ENCODE results near the gene MYL7. TPM values are rescaled to one million over a fixed set of nuclear protein-coding genes. Genes with fewer than 3 reads are reported as not detected.

Gene MYL7
- total and polyA plus RNA-seq, 9 of the 15 experiments (the other 6 are each of a cell fraction or from before 2014, with no cell fraction given) = not detected

DNA sequence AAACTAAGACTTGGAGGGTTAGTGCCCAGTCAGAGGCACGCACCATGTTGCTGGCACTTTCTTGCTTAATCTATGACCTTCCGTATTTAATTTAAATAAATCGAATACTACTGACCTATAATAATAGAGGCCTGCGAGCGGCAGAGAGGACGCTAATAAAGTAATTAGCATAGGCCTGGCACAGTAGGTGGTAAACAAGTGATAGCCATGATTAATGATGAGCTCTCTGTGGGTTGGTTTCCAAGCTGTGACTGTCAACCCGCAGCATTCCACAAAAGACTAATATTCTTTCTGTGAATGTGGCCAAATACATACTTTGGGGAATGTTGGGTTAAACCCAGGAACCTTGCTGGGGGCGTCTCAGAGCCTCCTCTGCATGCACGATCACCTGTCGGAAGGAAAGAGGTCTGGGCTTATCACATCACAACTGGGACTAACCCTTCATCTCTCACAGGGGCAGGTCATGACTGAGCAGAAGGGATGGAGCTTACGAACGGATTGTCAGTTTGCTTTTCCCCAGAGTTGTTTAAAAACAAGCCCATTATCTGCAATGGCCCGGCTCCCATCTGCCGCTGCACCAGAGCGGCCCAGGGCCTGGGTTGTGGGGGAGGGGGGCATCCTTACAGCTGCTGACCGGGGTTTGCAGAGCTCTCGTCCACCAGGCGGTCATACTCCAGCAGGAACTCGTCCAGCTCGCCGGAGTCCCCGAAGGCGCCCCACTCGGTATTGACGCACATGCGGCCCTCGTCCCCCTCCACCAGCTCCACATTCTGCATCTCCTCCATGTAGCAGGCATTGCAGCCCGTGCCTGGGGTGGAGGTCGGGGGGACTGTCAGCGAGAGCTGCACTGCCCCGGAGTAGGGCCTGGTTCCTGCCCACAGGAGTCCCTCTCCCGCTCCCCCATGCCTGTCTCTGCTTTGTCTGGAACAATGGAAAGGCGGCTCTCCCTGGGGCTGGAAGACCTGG lies 6.2 kb upstream of the MYL7 start (continued):
- peak; percentile 38 for TF ChIP-seq CTCFL (IDR thresholded peaks at IDR 0.05; ENCODE audit: borderline replicate concordance, insufficient read depth, low read depth, low read length, poor library complexity, severe bottlenecking)
- peak; percentile 68 for TF ChIP-seq MTA2 (IDR thresholded peaks at IDR 0.05; ENCODE audit: low read depth)
- peak; percentile 95 for TF ChIP-seq HMGN3 (IDR thresholded peaks at IDR 0.05; ENCODE audit: borderline replicate concordance, extremely low read depth, insufficient read length, low read depth, low read length)
- no peak for TF ChIP-seq U2AF2 (optimal IDR thresholded peaks at IDR 0.05; ENCODE audit: low read depth, low read length)
- TF ChIP-seq U2AF1 (optimal IDR thresholded peaks at IDR 0.05; ENCODE audit: low read depth, low read length) = no peak
- TF ChIP-seq GATAD2B (IDR thresholded peaks at IDR 0.05; ENCODE audit: borderline replicate concordance) = peak; percentile 48
- TF ChIP-seq, protein P1, sequence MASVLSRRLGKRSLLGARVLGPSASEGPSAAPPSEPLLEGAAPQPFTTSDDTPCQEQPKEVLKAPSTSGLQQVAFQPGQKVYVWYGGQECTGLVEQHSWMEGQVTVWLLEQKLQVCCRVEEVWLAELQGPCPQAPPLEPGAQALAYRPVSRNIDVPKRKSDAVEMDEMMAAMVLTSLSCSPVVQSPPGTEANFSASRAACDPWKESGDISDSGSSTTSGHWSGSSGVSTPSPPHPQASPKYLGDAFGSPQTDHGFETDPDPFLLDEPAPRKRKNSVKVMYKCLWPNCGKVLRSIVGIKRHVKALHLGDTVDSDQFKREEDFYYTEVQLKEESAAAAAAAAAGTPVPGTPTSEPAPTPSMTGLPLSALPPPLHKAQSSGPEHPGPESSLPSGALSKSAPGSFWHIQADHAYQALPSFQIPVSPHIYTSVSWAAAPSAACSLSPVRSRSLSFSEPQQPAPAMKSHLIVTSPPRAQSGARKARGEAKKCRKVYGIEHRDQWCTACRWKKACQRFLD (CRISPR knock-in tag; IDR thresholded peaks at IDR 0.05) = peak; percentile 70; the same call in 1 of the 2 replicates
- no peak for TF ChIP-seq ZNF143 (CRISPR knock-in tag; IDR thresholded peaks at IDR 0.05)
- TF ChIP-seq SMAD4 (CRISPR knock-in tag; conservative IDR thresholded peaks at IDR 0.05) = peak; percentile 58
- peak in 1 of 2 experiments; percentile 48; a peak in 1 of 4 replicates for TF ChIP-seq ARNT (IDR thresholded peaks at IDR 0.05)
- peak; percentile 85 for TF ChIP-seq TAL1 (IDR thresholded peaks at IDR 0.05)
- TF ChIP-seq PHB (CRISPR knock-in tag; IDR thresholded peaks at IDR 0.05) = no peak
- peak; percentile 91 for TF ChIP-seq HDAC2 (IDR thresholded peaks at IDR 0.05)
- TF ChIP-seq ZNF583 (CRISPR knock-in tag; IDR thresholded peaks at IDR 0.05) = 0 out of 2 replicates have a peak, but pooled peaks have one; percentile 24
- TF ChIP-seq CBX3 (IDR thresholded peaks at IDR 0.05; ENCODE audit: borderline replicate concordance in 1 of 2, low read length in 2 of 2) = peak in 1 of 2 experiments; percentile 60; a peak in 1 of 3 replicates
- TF ChIP-seq STAT5A (IDR thresholded peaks at IDR 0.05; ENCODE audit: borderline replicate concordance, low read length) = peak; percentile 54
- TF ChIP-seq POU5F1 (IDR thresholded peaks at IDR 0.05; ENCODE audit: borderline replicate concordance, low read depth, low read length, partially characterized antibody) = no peak
- peak; percentile 91 for TF ChIP-seq LEF1 (IDR thresholded peaks at IDR 0.05)
- no peak for TF ChIP-seq KDM2B (CRISPR knock-in tag; IDR thresholded peaks at IDR 0.05)
- TF ChIP-seq EGR1 (conservative IDR thresholded peaks at IDR 0.05) = 0 out of 2 replicates have a peak, but pooled peaks have one; percentile 35
- TF ChIP-seq SOX6 (IDR thresholded peaks at IDR 0.05) = peak; percentile 73
- no peak for TF ChIP-seq SRSF9 (IDR thresholded peaks at IDR 0.05; ENCODE audit: borderline replicate concordance, low read depth, low read length)
- TF ChIP-seq ZBTB9 (CRISPR knock-in tag; IDR thresholded peaks at IDR 0.05) = no peak
- TF ChIP-seq HNRNPL (IDR thresholded peaks at IDR 0.05; ENCODE audit: low read depth, low read length) = no peak
- peak; percentile 86 for TF ChIP-seq TCF3 (CRISPR knock-in tag; IDR thresholded peaks at IDR 0.05)
